Measurements from ENCODE around the gene MSH6.
"Not testable (repeated sequence)": the region's sequence is repeated elsewhere in the genome, so short reads cannot be mapped to it uniquely, and the experiment has no call there.

MSH6 gene

GRCh38 chr2:47843407-47843806, 60.5 kb downstream of the MSH6 start:
- DNase-seq (ENCODE audit: low read depth), result no peak

- no peak for DNase-seq (ENCODE audit: low read depth)
These were observed 61.2 kb downstream of the MSH6 start for GRCh38 chr2:47844162-47844561.

GRCh38 chr2:47849368-47849767, 66.4 kb downstream of the MSH6 start:
- DNase-seq (ENCODE audit: low read depth), result no peak

- no peak for DNase-seq (ENCODE audit: low read depth)
These were observed 67.3 kb downstream of the MSH6 start for GRCh38 chr2:47850198-47850597.

GRCh38 chr2:47853067-47853777, 70.3 kb downstream of the MSH6 start:
- DNase-seq (ENCODE audit: low read depth), result not testable (repeated sequence)
